GM15510 (cell line): ENCODE measurements around the gene MRTFA.

Source experiments
- POLR2A ChIP-seq: IDR thresholded peaks from 3 replicates; pipeline ENCODE4 v1.6.1; 2011; ENCODE audit warnings: borderline replicate concordance; ENCODE audit not compliant: insufficient read length; ENCODE audit errors: extremely low read depth

Gene MRTFA

GRCh38 chr22:40485813-40486667 lies 150.5 kb downstream of the MRTFA start:
- TF ChIP-seq POLR2A = no peak

DNA sequence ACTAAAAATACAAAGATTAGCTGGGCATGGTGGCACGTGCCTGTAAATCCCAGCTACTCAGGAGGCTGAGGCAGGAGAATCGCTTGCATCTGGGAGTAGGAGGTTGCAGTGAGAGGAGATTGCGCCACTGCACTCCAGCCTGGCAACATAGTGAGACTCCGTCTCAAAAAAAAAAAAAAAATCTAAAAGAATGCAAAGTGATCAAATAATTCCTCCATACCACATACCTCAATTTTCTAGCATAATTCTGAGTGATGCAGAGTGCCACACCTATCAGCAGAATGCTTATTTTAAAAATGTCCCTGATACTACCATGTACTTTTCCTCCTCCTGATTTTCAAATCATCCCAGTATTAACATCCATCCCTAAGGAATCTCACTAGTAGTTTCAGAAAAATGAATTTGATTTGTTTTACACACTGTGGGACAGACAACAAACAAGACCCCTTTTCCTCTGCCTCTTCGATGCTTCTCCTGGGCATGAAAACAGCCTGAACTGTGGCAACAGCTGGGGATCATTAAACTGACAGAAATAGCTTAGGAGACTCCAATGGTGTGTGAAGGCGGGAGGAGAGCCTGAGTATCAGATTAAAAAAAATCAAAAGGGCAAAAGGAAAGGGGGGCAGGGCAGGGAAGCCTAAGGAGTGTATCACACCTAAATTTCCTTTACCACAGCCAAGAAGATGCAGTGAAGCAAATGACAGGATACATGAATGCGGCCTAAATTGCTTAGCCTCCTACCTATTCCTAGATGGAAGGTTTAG lies 151.4 kb downstream of the MRTFA start:
- no peak for TF ChIP-seq POLR2A

DNA sequence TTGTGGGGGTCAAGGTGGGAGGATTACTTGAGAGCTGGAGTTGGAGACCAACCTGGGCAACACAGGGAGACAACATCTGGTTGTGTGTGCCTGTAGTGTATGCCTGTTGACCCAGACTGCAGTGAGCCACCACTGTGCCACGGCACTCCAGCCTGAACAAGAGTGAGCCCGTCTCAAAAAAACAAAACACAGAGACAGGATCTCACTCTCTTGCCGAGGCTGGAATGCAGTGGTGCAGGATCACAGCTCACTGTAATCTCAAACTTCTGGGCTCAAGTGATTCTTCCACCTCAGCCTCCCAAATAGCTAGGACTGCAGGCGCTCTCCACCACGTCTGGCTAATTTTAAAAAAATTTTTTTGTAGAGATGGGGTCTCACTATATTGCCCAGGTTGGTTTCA lies 153.6 kb downstream of the MRTFA start:
- no peak for TF ChIP-seq POLR2A

DNA sequence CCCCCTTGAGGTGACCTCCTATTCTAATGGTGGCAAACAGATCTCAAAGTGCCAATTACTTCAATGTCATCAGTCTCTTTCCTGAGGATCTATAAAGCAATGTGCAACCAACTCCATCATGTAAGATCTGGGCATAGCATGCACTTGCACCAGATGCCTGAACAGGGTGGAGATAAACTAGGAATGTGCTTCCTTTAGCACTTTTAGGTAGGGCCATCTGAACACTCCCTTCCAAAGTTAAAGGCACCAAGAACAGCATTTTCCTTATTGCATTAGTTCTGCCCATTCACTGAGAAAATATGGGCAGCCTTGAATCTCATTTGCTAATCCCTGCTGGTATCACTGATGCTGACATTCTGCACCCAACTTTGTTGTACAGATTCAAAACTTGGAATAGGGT lies 154.1 kb downstream of the MRTFA start:
- TF ChIP-seq POLR2A = no peak

DNA sequence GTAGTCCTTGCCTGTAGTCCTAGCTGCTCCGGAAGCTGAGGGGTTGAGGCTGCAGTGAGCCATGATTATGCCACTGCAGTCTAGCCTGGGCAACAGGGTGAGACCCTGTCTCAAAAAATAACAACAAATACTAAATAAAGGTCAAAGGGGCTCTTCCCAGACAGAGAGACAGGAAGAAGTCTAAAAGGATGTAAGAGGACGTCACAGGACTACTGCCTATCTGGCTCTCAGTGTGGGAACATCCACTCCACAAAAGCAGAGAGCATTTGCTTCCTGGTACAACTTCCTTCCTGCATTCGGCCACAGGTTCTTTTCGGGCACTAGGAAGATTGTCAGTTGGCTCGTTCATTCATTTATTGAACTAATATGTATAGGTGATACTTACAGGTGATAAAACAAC lies 155.5 kb downstream of the MRTFA start:
- TF ChIP-seq POLR2A = no peak

GRCh38 chr22:40479887-40480538 lies 156.5 kb downstream of the MRTFA start:
- TF ChIP-seq POLR2A = no peak

DNA sequence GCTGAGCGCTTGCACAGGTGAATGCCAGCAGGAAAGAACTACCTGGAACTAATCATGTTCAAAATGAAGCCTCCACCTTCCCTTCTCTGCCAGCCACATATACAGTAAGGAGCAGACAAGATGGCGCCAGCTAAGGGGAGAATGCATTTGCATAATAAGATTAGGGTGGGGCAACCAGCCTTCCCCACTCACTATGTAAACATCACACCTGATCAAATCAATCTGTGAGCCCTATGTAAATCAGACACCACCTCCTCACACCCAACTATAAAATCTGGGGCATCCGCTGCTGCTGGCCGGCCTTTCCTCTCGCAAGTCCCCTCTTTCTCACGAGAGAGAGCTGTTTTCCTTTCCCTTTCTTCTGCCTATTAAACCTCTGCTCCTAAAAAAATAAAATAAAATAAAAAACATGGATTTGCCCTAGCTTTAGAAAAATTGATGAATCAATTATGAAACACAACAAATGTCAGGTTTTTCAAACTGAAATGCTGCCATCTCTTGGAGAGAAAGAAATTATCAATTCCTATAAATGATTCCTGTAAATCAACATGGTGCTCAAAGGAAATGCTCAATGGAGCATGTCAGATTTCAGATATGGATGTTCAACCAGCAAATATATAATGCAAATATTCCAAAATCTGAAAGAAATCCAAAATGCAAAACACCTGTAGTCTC lies 157.3 kb downstream of the MRTFA start:
- no peak for TF ChIP-seq POLR2A

DNA sequence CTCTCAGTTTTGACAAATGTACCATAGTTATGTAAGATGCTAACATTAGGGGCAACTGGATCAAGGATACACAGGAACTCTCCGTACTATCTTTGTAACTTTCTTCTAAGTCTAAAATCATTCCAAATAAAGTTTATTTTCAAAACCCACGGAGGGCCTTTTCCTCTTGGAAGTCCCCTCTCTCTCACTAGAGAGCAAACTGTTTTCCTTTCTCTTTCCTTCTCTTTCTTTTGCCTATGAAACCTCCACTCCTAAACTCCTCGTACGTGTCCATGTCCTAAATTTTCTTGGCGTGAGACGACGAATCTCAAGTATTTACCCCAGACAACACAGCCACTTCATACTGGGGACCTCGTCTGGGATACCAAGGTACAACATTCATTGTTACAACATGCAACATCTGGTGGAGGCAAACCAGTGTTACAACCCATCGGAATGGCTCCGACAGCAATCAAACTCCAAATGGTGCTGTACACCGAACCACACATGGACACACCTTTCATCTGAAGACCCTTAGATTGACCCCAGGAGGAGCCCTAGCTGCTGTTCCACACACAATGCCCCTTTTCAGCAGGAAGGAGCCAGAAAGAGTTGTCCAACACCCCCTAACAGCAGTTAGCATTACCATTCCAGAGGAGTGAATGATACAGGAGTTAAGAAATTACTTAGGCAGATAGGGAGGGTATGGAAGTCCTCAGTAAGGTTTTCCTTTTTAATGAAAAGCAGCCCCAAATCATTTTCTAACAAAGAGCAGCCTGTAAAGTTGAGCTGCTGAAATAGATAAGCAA lies 158.0 kb downstream of the MRTFA start:
- no peak for TF ChIP-seq POLR2A

GRCh38 chr22:40477683-40478337 lies 158.7 kb downstream of the MRTFA start:
- no peak for TF ChIP-seq POLR2A

DNA sequence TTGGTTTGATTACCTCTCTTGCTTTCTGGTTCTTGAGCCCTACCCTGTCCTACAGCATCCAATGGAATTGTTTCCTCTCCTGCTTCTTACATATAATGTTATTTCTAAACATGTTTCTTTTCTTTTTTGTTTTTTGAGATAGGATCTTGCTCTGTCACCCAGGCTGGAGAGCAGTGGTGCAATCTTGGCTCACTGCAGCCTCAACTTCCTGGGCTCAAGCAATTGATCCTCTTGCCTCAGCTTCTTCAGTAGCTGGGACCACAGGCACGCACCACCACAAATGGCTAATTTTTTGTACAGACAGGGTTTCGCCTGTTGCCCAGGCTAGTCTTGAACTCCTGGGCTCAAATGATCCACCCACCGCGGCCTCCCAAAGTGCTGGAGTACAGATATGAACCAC lies 160.2 kb downstream of the MRTFA start:
- no peak for TF ChIP-seq POLR2A

GRCh38 chr22:40473703-40474102 lies 162.8 kb downstream of the MRTFA start:
- TF ChIP-seq POLR2A = no peak

DNA sequence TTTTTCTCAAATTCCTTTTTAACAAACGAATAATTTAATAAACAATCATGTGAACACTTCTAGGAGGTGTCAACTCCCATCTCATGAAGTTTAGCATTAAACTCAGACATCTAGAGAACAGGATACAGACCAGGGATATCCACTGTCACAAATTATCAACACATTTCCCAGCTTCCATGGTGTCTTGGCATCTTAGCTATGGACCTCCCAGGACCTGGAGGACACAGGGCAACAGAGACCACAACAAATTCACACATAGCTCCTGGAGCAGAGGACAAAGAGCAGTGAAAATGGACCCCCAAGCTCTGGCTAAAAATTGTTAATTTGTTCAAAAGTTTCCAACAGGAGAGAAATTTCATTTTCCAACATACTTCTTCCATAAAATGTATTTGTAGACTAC lies 163.9 kb downstream of the MRTFA start:
- no peak for TF ChIP-seq POLR2A

DNA sequence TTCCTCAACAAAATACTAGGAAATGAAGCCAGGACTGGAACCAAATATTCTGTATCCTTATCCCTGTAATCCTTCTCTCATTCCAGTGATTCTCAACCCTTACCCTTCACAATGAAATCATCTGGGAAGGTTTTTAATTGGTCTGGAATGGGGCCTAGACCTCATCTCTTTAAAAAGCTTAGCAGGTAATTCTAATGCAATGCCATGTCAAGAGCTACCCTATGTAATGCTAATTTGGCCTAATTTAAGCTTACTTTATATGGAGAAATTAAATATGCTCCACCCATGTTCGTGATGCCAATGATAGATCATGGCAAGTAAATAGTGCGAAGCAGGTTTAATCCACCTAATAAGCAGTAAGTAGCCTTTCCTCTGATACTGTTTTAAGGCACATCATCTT lies 164.5 kb downstream of the MRTFA start:
- no peak for TF ChIP-seq POLR2A

DNA sequence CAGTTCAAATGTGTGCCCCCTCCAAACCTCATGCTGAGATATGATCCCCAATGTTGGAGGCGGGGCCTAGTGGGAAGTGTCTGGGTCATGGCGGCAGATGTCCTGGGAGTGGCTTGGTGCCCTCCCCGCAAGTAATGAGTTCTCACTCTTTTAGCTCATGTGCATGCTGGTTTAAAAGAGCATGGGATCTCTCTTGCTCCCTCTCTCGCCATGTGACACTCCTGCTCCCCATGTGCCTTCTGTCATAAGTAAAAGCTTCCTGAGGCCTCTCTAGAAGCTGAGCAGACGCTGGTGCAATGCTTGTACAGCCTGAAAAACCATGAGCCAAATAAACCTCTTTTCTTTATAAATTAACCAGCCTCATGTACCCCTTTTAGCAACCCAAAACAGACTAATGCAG lies 167.3 kb downstream of the MRTFA start:
- TF ChIP-seq POLR2A = no peak

DNA sequence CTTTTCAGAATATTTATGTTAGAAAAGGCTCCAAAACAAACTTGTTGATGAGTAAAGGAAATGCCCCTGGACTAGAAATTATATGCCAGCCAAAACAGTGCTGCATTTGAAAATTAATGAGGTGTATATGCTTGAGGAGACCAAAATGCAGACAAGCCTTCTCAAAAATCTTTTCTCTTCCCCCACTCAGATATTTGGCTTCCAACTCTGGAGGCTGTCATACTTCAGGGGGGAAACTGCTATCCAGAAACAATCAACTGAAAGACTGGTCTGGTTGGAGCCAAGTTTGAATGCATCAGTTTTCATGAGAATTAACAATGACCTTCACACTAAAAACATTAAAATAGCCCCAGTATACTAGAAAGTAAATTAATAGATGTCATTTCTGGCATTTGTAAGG lies 167.9 kb downstream of the MRTFA start:
- TF ChIP-seq POLR2A = no peak

GRCh38 chr22:40466976-40467375 lies 169.5 kb downstream of the MRTFA start:
- TF ChIP-seq POLR2A = no peak
